HepG2 (cell line): ENCODE measurements around the gene BSG. TPM values are rescaled to one million over a fixed set of nuclear protein-coding genes. Genes with fewer than 3 reads are reported as not detected.

Experiments used
- ATAC-seq: fragments of 200-7000 bp; cut with Tn5 transposase; 3 replicates; pipeline ENCODE4 v1.9.1; 2020; ENCODE audit warnings: mild to moderate bottlenecking, moderate library complexity
- BruUV-seq: library from RNA; stranded (reverse); fragments of 400-500 nt; replicated peaks from 2 replicates; lab custom pipeline; 2021; lab: Mats Ljungman, UMichigan
- CTCF ChIA-PET: fragments of 300-600 bp; formaldehyde crosslinking; extraction: SDS; loops from one replicate; lab custom pipeline; 2021; ENCODE audit warnings: low total read pairs, inconsistent platforms, low intra/inter-chr PET ratio; lab: Yijun Ruan, JAX
- POLR2A ChIA-PET: fragments of 350-600 bp; sonication (Branson Sonifier 250); formaldehyde crosslinking; loops from one replicate; lab custom pipeline; 2020; ENCODE audit warnings: antibody characterized with exemption, inconsistent platforms; lab: Yijun Ruan, JAX
- DNase-seq: peaks from one replicate; pipeline ENCODE4 v3.0.0-alpha.2; 2015; ENCODE audit warnings: low spot score
- FAIRE-seq: peaks from 3 replicates; lab custom pipeline; 2011; peaks lifted over from hg19 to GRCh38; lab: Jason Lieb, UNC
- H2AFZ ChIP-seq: one replicate; pipeline ENCODE4 v1.6.1; 2011; ENCODE audit warnings: low read length, inconsistent platforms
- H3K27ac ChIP-seq: fragments of 300-600 bp; 3 replicates; pipeline ENCODE4 v1.8.0; 2011; ENCODE audit warnings: mixed run types, mild to moderate bottlenecking, mixed read lengths, low read length, inconsistent platforms; ENCODE audit not compliant: insufficient read depth; ENCODE audit errors: extremely low read length
- H3K27me3 ChIP-seq, 2 experiments: fragments of 200-600 bp in 1 of 2; 2 replicates in 1 of 2; 3 replicates in 1 of 2; pipeline versions ENCODE4 v1.6.0 to v1.8.0; 2011; ENCODE audit warnings: low read length in 2 of 2, mild to moderate bottlenecking in 2 of 2, moderate library complexity in 2 of 2, inconsistent platforms in 1 of 2; ENCODE audit not compliant: insufficient read depth in 2 of 2, control insufficient read depth in 1 of 2
- H3K36me3 ChIP-seq, 2 experiments: fragments of 200-600 bp in 1 of 2; replicated peaks in 1 of 2; 2 replicates in 1 of 2; 3 replicates in 1 of 2; pipeline versions ENCODE4 v1.5.1 to v1.8.0; 2011; ENCODE audit warnings: low read length in 2 of 2, inconsistent platforms in 1 of 2; ENCODE audit not compliant: insufficient read depth in 2 of 2, control insufficient read depth in 1 of 2
- H3K4me1 ChIP-seq: 2 replicates; pipeline ENCODE4 v1.5.1; 2012; ENCODE audit warnings: low read length, inconsistent platforms; ENCODE audit not compliant: insufficient read depth
- H3K4me2 ChIP-seq: 2 replicates; pipeline ENCODE4 v1.6.0; 2011; ENCODE audit warnings: low read depth, low read length, inconsistent platforms
- H3K4me3 ChIP-seq, 3 experiments: fragments of 200-600 bp in 1 of 3; sonication (generic), shearing (Covaris generic) in 1 of 3; replicated peaks in 1 of 3; 2 replicates each; pipeline ENCODE4 v1.5.1; 2011 to 2016; ENCODE audit warnings: low read length in 3 of 3, inconsistent platforms in 2 of 3, low read depth in 2 of 3, mild to moderate bottlenecking in 2 of 3, control low read depth in 1 of 3, mixed read lengths in 1 of 3; ENCODE audit not compliant: insufficient read depth in 1 of 3
- H3K79me2 ChIP-seq: one replicate; pipeline ENCODE4 v1.6.1; 2011; ENCODE audit warnings: low read length, inconsistent platforms; ENCODE audit not compliant: insufficient read depth
- H3K9ac ChIP-seq: 2 replicates; pipeline ENCODE4 v1.6.0; 2011; ENCODE audit warnings: mild to moderate bottlenecking, low read depth, low read length, inconsistent platforms; ENCODE audit not compliant: insufficient read depth
- H3K9me3 ChIP-seq: 2 replicates; pipeline ENCODE4 v1.5.1; 2012; ENCODE audit warnings: mild to moderate bottlenecking, low read length
- H4K20me1 ChIP-seq: 2 replicates; pipeline ENCODE4 v1.6.0; 2011; ENCODE audit warnings: inconsistent platforms, mild to moderate bottlenecking, low read length, moderate library complexity; ENCODE audit not compliant: insufficient read depth
- GATAD2A ChIP-seq: IDR thresholded peaks from 2 replicates; pipeline ENCODE4 v1.6.1; 2016
- GPN1 ChIP-seq: sonication (generic); formaldehyde crosslinking; IDR thresholded peaks from 2 replicates; pipeline ENCODE4 v1.5.1; 2020; ENCODE audit warnings: missing genetic modification reagents, borderline replicate concordance
- IRF2 ChIP-seq: IDR thresholded peaks from 2 replicates; pipeline ENCODE4 v1.6.1; 2018; ENCODE audit warnings: missing genetic modification reagents, missing compliant biosample characterization
- JARID2 ChIP-seq: sonication (generic); formaldehyde crosslinking; IDR thresholded peaks from 2 replicates; pipeline ENCODE4 v1.8.1; 2023; ENCODE audit warnings: missing genetic modification reagents, inconsistent platforms; ENCODE audit not compliant: insufficient replicate concordance
- KAT7 ChIP-seq: IDR thresholded peaks from 2 replicates; pipeline ENCODE4 v1.6.1; 2018; ENCODE audit warnings: borderline replicate concordance, missing compliant biosample characterization
- MXD4 ChIP-seq: IDR thresholded peaks from 2 replicates; pipeline ENCODE4 v1.6.1; 2016; ENCODE audit warnings: mild to moderate bottlenecking, missing biosample characterization, missing genetic modification reagents
- NFIC ChIP-seq: IDR thresholded peaks from 2 replicates; pipeline ENCODE4 v1.6.1; 2012; ENCODE audit warnings: mild to moderate bottlenecking, low read length, inconsistent platforms
- NONO ChIP-seq, 2 experiments: fragments of 450-650 bp in 1 of 2; sonication (generic) in 1 of 2; formaldehyde crosslinking in 1 of 2; IDR thresholded peaks in 1 of 2; conservative IDR thresholded peaks in 1 of 2; 2 replicates each; pipeline versions ENCODE4 v1.6.1 to v1.8.0; 2017 to 2022; ENCODE audit warnings: mild to moderate bottlenecking in 1 of 2, missing genetic modification reagents in 1 of 2, moderate library complexity in 1 of 2
- PRPF4 ChIP-seq: fragments of 200-400 bp; formaldehyde crosslinking; IDR thresholded peaks from 2 replicates; pipeline ENCODE4 v1.6.1; 2016; ENCODE audit warnings: low read length, low read depth; ENCODE audit not compliant: poor library complexity, severe bottlenecking
- RARA ChIP-seq: IDR thresholded peaks from 2 replicates; pipeline ENCODE4 v1.6.1; 2016; ENCODE audit warnings: missing genetic modification reagents, missing compliant biosample characterization
- RFXANK ChIP-seq: IDR thresholded peaks from 2 replicates; pipeline ENCODE4 v1.6.1; 2016
- SIX4 ChIP-seq: sonication (generic); formaldehyde crosslinking; IDR thresholded peaks from 2 replicates; pipeline ENCODE4 v1.4.0; 2020; ENCODE audit warnings: missing genetic modification reagents
- ZBTB42 ChIP-seq: sonication (generic); formaldehyde crosslinking; IDR thresholded peaks from 2 replicates; pipeline ENCODE4 v1.5.0; 2020; ENCODE audit warnings: mild to moderate bottlenecking, missing genetic modification reagents
- ZNF263 ChIP-seq: sonication (generic); formaldehyde crosslinking; IDR thresholded peaks from 2 replicates; pipeline ENCODE4 v1.4.0; 2020; ENCODE audit warnings: missing genetic modification reagents
- ZNF460 ChIP-seq: sonication (generic); formaldehyde crosslinking; IDR thresholded peaks from 2 replicates; pipeline ENCODE4 v1.5.1; 2020; ENCODE audit warnings: missing genetic modification reagents, mild to moderate bottlenecking, borderline replicate concordance
- ZNF569 ChIP-seq: sonication (generic); formaldehyde crosslinking; IDR thresholded peaks from 2 replicates; pipeline ENCODE4 v1.5.0; 2020; ENCODE audit warnings: mild to moderate bottlenecking, missing genetic modification reagents, moderate library complexity, borderline replicate concordance
- ZSCAN12 ChIP-seq: sonication (generic); formaldehyde crosslinking; IDR thresholded peaks from 2 replicates; pipeline ENCODE4 v1.9.0; 2021; ENCODE audit warnings: mild to moderate bottlenecking, missing genetic modification reagents
- WGBS: methylation state at CpG from one replicate; pipeline ENCODE4 v1.1.6; 2017; ENCODE audit warnings: low lambda C conversion rate; 5-methylcytosine and 5-hydroxymethylcytosine counted together
- in situ Hi-C: cut with HindIII; loops from 2 replicates; pipeline ENCODE4 v1.10.0; 2017; ENCODE audit warnings: low pct_unique_long_range_greater_than_20kb; ENCODE audit not compliant: extremely low pct_ligation_motif_present
- intact Hi-C: fragments of 100-400 bp; cut with micrococcal nuclease; formaldehyde crosslinking; loops from one replicate; pipeline ENCODE4 v1.10.0; 2022; ENCODE audit not compliant: unreplicated experiment
- polyA plus RNA-seq, 8 experiments: library from polyadenylated mRNA; depleted of rRNA in 3 of 8; stranded (reverse) in 7 of 8; unstranded in 1 of 8; fragments of >200 nt; fragmentation: Illumina TruSeq in 4 of 8; extraction: Trizol in 4 of 8; gene quantifications; 2 replicates each; pipeline versions ENCODE4 v1.2.1 to v1.2.3, GENCODE V29; 2011 to 2016; ENCODE audit warnings: low read depth in 4 of 8, missing spikeins in 1 of 8, mixed read lengths in 1 of 8; ENCODE audit not compliant: insufficient read depth in 1 of 8
- total RNA-seq, 5 experiments: library from RNA; depleted of rRNA; stranded (reverse); fragments of >200 nt; fragmentation: Illumina TruSeq; extraction: Trizol; gene quantifications; 2 replicates each; pipeline ENCODE4 v1.2.3, GENCODE V29; 2016; ENCODE audit warnings: low read depth in 1 of 5
- TF ChIP-seq, protein P1 (sequence below): sonication (generic); formaldehyde crosslinking; IDR thresholded peaks from 2 replicates; pipeline ENCODE4 v1.5.0; 2020; ENCODE audit warnings: missing genetic modification reagents, mild to moderate bottlenecking, borderline replicate concordance
- TF ChIP-seq, protein P2 (sequence below): sonication (generic); formaldehyde crosslinking; IDR thresholded peaks from 2 replicates; pipeline ENCODE4 v1.5.0; 2020; ENCODE audit warnings: mild to moderate bottlenecking, missing genetic modification reagents

The BSG gene
- total and polyA plus RNA-seq, 2 of the 13 experiments (the other 11 are each of a cell fraction or from before 2014, with no cell fraction given) = 309 to 754 TPM

DNA sequence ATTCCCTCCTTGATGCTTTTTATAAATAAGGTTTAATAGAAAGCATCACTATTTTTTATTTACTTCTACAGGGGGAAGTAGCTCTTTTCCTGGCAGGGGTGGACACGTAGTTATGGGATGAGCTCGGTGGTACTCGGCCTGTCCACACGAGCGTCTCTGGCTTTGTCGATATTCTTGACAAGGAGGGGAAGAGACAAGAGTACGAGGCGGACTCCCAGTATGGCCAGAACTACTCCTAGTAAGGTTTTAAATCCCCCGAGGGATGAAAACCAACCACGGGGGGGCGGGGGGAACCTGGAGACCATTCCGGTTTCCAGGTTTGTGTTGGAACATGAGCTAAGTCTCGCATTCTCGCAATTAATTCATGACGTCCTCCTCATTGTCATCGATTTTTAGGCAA is 5.6 kb upstream of the BSG start:
- CTCF ChIA-PET = no interaction called here
- no peak for TF ChIP-seq NONO (IDR thresholded peaks at IDR 0.05)
- TF ChIP-seq NONO (CRISPR knock-in tag; conservative IDR thresholded peaks at IDR 0.05) = no peak
- TF ChIP-seq JARID2 (CRISPR knock-in tag) = no peak
- no peak for TF ChIP-seq MXD4 (CRISPR knock-in tag)
- no peak for TF ChIP-seq ZSCAN12 (CRISPR knock-in tag)
- TF ChIP-seq PRPF4 = peak; percentile 4
- intact Hi-C loops = loop anchor here (1.0 kb wide), 1 partner anchor 11 kb away; no protein-coding TSS in a partner anchor
- no peak for FAIRE-seq
- in situ Hi-C loops = no loop called here
- Histone ChIP-seq H3K9ac (no peak overlapping the region), H3K27me3 (no peaks in the 10 kb centered on the region; a peak in 1 of 5 replicates), H3K79me2 (peaks cover 3% of the 10 kb centered on the region), H2AFZ (no peak overlapping the region), H3K36me3 (no peaks in the 10 kb centered on the region), H3K4me2 (peak overlapping the region; percentile 36), H4K20me1 (no peaks in the 10 kb centered on the region), H3K9me3 (no peaks in the 10 kb centered on the region), H3K4me1 (peaks cover 27% of the 10 kb centered on the region), H3K4me3 (0 out of 6 replicates have a peak overlapping the region, but pooled peaks of 1 of the 3 experiments have one; percentile 5), H3K27ac (peak overlapping the region; percentile 53)
- BruUV-seq = no TSS peak
- POLR2A ChIA-PET = interaction anchor here (0.8 to 1.6 kb wide), 3 partner anchors 10 to 67 kb away, joined by 3 to 16 read pairs (median 4); partner anchors contain the start of gene POLRMT
- DNase-seq = no peak
- 84% methylated on average over 16 of the region's 16 CpGs for WGBS
- no peak for ATAC-seq

DNA sequence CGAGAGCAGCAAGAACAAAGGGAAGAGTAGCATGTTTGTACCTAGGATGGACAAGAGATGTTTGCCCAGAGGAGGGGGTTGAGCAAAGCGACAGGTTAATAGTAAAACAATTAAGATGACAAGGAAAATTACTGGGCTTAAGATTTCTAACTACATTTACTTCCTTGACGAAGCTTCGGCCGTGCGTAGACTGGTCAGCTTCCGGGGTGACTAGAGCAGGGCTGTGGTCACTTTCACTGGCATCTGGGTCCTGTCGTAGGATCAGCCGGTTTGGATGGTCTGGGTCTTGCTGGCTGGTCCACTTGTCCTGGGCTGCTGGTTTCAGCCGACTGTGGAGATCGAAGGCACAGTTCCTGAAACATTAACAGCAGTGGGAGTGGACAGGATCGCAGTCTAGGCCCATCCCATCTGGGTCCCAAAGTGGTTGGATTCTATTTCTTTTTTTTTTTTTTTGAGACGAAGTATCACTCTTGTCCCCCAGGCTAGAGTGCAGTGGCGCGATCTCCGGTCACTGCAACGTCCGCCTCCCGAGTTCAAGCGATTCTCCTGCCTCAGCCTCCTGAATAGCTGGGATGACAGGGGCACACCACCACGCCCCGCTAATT is 5.0 kb upstream of the BSG start:
- Histone ChIP-seq H3K4me3 (no peak overlapping the region), H3K27ac (peak overlapping the region; percentile 53), H3K9me3 (no peaks in the 10 kb centered on the region), H3K4me1 (peaks cover 27% of the 10 kb centered on the region), H4K20me1 (no peaks in the 10 kb centered on the region), H3K27me3 (no peaks in the 10 kb centered on the region; a peak in 1 of 5 replicates), H3K36me3 (no peaks in the 10 kb centered on the region), H2AFZ (no peak overlapping the region), H3K4me2 (no peak overlapping the region), H3K9ac (no peak overlapping the region), H3K79me2 (peaks cover 3% of the 10 kb centered on the region)
- CTCF ChIA-PET = no interaction called here
- intact Hi-C loops (no loop called here), in situ Hi-C loops (no loop called here)
- DNase-seq (no peak), FAIRE-seq (no peak), ATAC-seq (no peak)
- no TSS peak for BruUV-seq
- POLR2A ChIA-PET = interaction anchor here (1.6 kb wide), 1 partner anchor 11 kb away, joined by 16 read pairs; no protein-coding TSS in a partner anchor
- 94% methylated on average over 22 of the region's 22 CpGs for WGBS
- no peak for TF ChIP-seq ZNF263
- no peak for TF ChIP-seq ZNF460 (CRISPR knock-in tag)
- TF ChIP-seq, protein P1, sequence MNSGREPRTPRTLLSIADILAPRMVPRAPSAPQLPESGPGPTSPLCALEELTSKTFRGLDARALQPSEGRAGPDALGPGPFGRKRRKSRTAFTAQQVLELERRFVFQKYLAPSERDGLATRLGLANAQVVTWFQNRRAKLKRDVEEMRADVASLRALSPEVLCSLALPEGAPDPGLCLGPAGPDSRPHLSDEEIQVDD (CRISPR knock-in tag) = no peak
- no peak for TF ChIP-seq ZBTB42 (CRISPR knock-in tag)
- TF ChIP-seq ZNF569 (CRISPR knock-in tag) = no peak
- TF ChIP-seq SIX4 (CRISPR knock-in tag) = no peak
- no peak for TF ChIP-seq RFXANK (CRISPR knock-in tag)
- no peak for TF ChIP-seq GPN1 (CRISPR knock-in tag)
- no peak for TF ChIP-seq NFIC
- no peak for TF ChIP-seq RARA
- no peak for TF ChIP-seq GATAD2A (CRISPR knock-in tag)
- no peak for TF ChIP-seq IRF2
- TF ChIP-seq, protein P2, sequence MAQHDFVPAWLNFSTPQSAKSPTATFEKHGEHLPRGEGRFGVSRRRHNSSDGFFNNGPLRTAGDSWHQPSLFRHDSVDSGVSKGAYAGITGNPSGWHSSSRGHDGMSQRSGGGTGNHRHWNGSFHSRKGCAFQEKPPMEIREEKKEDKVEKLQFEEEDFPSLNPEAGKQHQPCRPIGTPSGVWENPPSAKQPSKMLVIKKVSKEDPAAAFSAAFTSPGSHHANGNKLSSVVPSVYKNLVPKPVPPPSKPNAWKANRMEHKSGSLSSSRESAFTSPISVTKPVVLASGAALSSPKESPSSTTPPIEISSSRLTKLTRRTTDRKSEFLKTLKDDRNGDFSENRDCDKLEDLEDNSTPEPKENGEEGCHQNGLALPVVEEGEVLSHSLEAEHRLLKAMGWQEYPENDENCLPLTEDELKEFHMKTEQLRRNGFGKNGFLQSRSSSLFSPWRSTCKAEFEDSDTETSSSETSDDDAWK = no peak
- TF ChIP-seq KAT7 (CRISPR knock-in tag) = no peak
